Measurements from ENCODE around the gene HTR1D. TPM values are rescaled to one million over a fixed set of nuclear protein-coding genes. Genes with fewer than 3 reads are reported as not detected.
"Not testable (repeated sequence)": the region's sequence is repeated elsewhere in the genome, so short reads cannot be mapped to it uniquely, and the experiment has no call there.

The HTR1D gene
- total RNA-seq, 4 donors from 2014 or later: not detected

DNA sequence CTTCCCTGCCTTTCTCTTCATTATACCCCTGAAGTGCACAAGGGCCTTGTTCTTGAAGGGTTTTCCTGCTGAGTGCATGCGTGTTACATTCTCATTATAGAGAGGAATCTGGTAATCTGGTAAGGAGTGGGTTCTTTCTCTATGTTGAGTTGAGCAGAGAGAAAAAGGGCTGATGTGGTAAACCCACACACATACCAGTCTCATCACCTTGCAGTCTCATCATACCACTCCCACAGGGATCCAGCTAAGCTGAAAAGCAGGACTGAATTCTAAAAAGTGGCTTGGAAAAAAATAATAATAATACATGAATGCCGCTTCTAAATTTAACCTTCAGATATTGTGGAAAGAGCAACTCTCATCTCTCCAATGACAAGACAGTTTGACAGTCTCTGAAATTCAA lies 10.5 kb upstream of the HTR1D start:
- ATAC-seq (ENCODE audit: low FRiP score): no peak
- TF ChIP-seq, protein P1, sequence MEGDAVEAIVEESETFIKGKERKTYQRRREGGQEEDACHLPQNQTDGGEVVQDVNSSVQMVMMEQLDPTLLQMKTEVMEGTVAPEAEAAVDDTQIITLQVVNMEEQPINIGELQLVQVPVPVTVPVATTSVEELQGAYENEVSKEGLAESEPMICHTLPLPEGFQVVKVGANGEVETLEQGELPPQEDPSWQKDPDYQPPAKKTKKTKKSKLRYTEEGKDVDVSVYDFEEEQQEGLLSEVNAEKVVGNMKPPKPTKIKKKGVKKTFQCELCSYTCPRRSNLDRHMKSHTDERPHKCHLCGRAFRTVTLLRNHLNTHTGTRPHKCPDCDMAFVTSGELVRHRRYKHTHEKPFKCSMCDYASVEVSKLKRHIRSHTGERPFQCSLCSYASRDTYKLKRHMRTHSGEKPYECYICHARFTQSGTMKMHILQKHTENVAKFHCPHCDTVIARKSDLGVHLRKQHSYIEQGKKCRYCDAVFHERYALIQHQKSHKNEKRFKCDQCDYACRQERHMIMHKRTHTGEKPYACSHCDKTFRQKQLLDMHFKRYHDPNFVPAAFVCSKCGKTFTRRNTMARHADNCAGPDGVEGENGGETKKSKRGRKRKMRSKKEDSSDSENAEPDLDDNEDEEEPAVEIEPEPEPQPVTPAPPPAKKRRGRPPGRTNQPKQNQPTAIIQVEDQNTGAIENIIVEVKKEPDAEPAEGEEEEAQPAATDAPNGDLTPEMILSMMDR (IDR thresholded peaks at IDR 0.05): no peak
- no peak for DNase-seq (ENCODE audit: low spot score)

GRCh38 chr1:23224739-23225648 lies 7.7 kb upstream of the HTR1D start:
- TF ChIP-seq, protein P1 (IDR thresholded peaks at IDR 0.05): no peak
- no peak for ATAC-seq (ENCODE audit: low FRiP score)

DNA sequence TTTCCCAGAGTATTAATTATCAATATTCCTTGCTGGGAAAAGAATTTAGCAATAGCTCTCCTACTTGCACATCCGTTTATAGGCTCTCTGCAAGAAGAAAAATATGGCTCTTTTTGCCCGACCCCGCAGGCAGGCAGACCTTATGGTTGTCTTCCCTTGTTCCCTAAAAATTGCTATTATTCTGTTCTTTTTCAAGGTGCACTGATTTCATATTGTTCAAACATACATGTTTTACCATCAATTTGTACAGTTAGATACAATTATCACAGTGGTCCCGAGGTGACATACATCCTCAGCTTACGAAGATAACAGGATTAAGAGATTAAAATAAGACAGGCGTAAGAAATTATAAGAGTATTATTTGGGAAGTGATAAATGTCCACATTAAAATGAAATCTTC lies 6.7 kb upstream of the HTR1D start:
- not testable (repeated sequence) for DNase-seq (ENCODE audit: low spot score); ATAC-seq (ENCODE audit: low FRiP score)

More at GRCh38 chr1:23224739-23225648, 7.7 kb upstream of the HTR1D start:
- DNase-seq (ENCODE audit: low spot score): no peak

DNA sequence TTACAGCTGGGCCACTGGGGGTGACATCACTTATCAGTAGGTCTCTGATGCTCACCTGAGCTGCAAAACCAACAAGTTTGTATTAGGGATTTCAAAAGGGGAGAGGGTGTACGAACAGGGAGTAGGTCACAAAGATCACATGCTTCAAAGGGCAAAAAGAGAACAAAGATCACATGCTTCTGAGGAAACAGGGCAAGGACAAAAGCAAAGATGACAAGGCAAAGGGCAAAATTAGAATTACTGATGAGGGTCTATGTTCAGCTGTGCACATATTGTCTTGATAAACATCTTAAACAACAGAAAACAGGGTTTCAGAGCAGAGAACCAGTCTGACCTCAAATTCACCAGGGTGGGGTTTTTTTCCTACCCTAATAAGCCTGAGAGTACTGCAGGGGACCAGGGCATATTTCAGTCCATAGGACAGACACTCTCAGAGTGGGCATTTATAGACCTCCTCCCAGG lies 6.2 kb upstream of the HTR1D start:
- ATAC-seq (ENCODE audit: low FRiP score); DNase-seq (ENCODE audit: low spot score): not testable (repeated sequence)

GRCh38 chr1:23222742-23223141 lies 5.4 kb upstream of the HTR1D start:
- DNase-seq (ENCODE audit: low spot score) (no peak), ATAC-seq (ENCODE audit: low FRiP score) (no peak)
- TF ChIP-seq, protein P1 (IDR thresholded peaks at IDR 0.05): no peak

DNA sequence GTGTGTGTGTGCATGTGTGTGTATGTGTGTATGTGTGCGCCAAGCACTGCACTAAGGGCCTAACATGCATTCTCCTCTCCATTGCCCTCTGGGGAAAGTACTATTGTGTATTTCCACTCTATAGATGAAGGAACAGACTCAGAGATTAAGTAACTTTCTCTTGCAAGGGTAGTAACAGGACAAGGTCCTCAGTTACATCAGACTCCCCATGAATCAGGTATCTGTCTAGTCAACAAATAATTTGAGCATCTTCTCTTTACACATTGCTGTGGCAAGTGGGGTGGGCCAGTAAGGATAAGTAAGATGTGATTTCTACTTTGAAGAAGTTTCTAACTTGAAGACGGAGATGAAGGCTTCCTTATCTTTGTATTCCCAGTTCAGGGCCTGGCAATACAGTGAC lies 5.0 kb upstream of the HTR1D start:
- no peak for ATAC-seq (ENCODE audit: low FRiP score)
- DNase-seq (ENCODE audit: low spot score): no peak
- TF ChIP-seq, protein P1 (IDR thresholded peaks at IDR 0.05): no peak

DNA sequence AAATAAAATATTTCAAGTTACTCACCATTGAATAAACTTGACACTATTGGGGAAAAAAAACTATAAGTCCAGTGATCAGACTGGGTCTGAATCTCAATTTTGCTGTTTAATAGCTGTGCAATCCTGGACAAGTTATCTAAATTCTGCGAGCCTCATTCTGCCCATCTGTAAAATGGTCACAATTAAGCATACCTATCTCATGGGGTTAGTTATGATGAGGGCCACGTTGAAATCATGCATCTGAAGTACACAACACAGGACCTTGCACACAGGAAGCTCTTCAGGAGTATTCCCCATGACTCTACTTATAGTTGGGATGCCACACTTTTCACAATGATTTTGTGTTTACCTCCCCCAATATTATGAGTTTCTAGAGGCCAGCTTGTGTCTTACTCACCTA lies 3.8 kb upstream of the HTR1D start:
- DNase-seq (ENCODE audit: low spot score): no peak
- no peak for ATAC-seq (ENCODE audit: low FRiP score)
- TF ChIP-seq, protein P1 (IDR thresholded peaks at IDR 0.05): no peak

GRCh38 chr1:23216771-23217420 lies 406 bp downstream of the HTR1D start:
- no peak for DNase-seq (ENCODE audit: low spot score)
- no peak for ATAC-seq (ENCODE audit: low FRiP score)
- TF ChIP-seq, protein P1 (IDR thresholded peaks at IDR 0.05): peak in 1 of 3 donors; percentile 37

All from omental fat pad (tissue), 4 donors.